ENCODE data around the gene CHST4.
"Not testable (repeated sequence)": the region's sequence is repeated elsewhere in the genome, so short reads cannot be mapped to it uniquely, and the experiment has no call there.

CHST4 gene

DNA sequence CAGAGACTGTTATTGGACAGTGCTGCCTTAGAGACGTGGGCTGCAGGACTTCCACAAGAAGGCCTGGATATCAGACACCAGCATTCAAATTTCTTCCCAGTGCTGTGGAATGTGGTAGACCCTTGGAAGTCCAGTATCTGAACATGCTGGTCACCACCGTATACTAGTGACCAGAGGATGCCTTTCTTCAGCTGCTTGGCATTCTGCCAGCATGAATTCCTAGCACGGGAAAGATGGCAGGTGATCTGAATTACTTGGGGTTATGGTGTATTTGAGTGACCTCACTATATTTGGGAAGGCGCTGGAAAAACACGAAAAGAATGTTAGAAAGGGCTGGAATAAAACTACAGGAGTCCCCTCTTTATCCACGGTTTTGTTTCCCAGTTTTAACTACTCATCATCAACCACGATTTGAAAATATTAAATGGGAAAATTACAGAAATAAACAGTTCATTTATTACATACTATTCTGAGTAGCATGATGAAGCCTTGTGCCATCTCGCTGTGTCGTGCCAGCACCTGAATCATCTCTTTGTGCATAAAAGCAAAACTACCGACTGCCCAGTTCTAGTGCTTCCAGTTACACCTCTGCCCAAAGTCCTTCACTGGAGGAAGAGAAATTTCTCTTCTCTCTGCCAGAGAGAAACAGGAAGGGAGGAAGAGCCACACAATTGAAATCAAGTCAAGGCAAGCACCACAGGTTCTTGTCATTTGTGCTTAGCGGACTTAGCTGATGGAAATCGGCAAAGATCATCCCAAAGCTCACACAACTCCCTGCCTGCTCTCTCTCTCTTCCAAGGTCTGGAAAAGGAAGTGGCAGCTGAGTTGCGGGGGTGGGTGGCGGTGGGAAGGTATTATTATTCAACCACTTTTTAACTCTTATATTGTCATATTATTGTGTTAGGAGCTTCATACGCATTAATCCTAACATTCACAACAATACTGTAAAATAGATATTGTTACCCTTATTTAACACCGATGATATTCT is 1.4 kb upstream of the CHST4 start:
- DNase-seq = no peak

DNA sequence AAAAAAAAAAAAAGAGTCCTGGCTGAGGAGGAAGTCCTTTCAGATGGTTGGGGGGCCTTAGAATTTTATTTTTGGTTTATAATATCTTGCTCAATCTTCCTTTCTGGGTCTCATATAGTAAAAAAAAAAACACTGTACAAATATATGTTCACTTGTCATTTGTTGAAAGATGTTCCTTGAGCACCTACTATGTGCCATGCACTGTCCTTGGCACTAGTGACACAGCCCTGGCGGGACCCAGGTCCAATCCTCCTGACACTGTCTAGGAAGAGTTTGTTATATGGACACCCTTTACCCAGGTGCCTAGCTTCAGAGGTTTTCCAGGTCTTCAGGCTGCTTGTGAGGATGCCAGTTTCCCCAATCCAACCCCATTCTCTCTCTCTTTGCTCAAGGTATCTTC is 2.0 kb downstream of the CHST4 start:
- no peak for DNase-seq

DNA sequence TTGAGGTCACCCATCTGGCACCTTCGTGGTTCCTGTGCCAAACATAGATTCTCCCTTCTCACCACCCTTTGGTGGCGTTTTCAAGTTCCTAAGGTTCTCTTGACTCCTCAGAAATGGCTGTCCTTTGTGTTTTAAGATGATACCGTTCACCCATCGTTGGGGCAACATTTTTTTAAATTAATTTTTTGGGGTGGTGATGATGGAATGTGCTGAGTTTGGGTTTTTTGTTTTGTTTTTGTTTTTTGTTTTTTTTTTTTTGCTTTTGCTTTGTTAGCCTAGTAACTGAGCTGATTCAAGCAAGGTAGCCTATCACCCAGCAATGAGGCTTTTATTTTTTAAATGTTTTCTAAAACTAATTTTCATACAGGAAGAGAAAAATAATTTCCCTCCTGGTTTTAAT is 2.6 kb downstream of the CHST4 start:
- no peak for DNase-seq

DNA sequence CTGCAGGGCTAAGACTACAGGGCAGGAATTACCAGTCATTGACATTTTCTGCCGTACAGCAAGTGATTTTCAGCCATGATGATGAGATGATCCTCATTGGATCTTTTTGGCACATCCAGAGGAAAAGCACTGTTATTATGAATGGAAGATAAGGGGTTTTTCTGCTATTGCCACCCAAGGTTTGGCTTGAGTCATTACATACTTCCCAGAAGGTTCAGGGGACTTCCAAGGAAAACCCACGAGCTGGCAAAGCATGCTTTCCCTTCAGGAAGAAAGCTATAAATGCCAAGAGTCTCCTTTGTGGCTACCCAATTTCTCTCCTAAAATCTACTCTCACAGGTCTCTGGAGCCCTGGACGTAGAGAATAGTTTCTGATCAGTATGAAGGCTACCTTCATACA is 6.1 kb downstream of the CHST4 start:
- DNase-seq = no peak

DNA sequence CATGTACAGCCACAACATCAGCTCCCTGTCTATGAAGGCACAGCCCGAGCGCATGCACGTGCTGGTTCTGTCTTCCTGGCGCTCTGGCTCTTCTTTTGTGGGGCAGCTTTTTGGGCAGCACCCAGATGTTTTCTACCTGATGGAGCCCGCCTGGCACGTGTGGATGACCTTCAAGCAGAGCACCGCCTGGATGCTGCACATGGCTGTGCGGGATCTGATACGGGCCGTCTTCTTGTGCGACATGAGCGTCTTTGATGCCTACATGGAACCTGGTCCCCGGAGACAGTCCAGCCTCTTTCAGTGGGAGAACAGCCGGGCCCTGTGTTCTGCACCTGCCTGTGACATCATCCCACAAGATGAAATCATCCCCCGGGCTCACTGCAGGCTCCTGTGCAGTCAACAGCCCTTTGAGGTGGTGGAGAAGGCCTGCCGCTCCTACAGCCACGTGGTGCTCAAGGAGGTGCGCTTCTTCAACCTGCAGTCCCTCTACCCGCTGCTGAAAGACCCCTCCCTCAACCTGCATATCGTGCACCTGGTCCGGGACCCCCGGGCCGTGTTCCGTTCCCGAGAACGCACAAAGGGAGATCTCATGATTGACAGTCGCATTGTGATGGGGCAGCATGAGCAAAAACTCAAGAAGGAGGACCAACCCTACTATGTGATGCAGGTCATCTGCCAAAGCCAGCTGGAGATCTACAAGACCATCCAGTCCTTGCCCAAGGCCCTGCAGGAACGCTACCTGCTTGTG is 10.7 kb downstream of the CHST4 start:
- DNase-seq = no peak

DNA sequence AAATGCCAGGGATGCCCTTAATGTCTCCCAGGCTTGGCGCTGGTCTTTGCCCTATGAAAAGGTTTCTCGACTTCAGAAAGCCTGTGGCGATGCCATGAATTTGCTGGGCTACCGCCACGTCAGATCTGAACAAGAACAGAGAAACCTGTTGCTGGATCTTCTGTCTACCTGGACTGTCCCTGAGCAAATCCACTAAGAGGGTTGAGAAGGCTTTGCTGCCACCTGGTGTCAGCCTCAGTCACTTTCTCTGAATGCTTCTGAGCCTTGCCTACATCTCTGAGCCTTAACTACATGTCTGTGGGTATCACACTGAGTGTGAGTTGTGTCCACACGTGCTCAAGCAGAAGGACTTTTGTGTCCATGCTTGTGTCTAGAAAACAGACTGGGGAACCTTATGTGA is 11.4 kb downstream of the CHST4 start:
- DNase-seq = peak; percentile 16

DNA sequence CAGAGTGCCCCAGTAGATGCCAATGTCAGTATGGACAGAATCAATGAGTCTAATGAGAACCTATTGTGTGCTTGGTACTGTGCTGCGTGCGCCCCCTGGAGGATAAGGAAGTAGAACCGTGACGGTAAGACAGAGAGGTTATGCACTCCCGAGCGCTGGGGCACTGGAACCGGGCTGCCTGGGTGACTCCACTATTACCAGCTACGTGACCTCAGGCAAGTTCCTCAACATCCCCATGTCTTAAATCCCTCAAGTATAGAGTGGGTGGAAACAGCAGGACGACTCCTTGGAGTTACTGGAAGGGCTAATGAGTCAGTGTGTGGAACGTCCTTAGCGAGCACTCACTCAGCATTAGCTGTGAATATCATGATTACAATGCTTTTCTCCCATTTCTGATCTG is 16.2 kb downstream of the CHST4 start:
- no peak for DNase-seq

DNA sequence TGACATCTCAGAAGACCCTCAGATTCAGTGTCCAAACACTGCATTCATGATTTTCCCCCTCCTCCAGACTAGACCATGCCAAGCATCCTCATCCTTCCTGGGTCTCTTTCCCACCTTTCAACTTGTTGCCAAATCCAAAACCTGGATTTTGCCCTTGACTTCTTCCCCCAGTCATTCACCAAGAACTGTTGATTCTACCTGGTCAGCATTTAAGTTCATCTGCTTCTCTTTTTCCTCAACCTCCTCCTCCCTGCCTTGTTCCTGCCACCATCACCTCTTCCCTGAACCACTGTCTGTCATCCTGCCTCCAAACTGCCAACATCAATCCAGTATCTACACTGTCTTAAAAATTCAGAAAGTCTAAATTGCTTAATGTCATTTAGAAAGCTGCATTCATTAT is 20.9 kb downstream of the CHST4 start:
- DNase-seq = no peak

DNA sequence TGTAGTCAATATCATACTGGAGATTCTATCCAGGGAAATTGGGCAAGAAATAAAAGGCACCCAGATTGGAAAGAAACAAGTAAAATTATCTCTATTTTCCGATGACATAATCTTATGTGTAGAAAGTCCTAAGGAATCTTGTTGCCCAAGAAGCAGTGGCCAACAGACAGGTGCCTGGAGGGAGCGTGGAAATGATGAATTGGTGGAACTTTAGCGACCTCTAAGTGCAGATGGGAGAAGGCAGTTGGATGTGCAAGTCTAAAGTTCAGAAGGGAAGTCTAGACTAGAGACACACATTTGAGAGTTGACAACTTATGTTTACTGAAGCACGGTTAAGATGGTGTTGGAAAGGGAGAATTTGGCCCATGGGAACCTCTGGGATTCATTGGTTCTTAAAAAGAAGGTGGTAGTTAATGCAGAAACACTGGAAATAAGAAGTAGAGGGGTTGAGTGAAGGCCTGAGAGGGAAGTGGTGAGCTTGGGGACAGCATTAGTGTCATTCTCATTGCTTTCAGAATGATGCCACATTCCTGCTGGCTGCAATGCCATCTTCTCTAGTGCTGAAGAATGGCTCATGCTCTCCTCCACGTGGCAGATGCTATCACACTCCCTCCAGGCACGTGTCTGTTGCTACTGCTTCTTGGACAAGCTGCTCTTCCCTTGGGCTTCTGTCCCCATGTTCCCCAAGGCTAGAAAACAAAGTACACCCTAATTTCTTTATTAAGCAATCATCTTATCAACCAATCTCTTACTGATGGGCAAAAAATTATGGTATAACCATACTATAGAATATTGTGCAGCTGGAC is 26.7 kb downstream of the CHST4 start:
- no peak for DNase-seq

DNA sequence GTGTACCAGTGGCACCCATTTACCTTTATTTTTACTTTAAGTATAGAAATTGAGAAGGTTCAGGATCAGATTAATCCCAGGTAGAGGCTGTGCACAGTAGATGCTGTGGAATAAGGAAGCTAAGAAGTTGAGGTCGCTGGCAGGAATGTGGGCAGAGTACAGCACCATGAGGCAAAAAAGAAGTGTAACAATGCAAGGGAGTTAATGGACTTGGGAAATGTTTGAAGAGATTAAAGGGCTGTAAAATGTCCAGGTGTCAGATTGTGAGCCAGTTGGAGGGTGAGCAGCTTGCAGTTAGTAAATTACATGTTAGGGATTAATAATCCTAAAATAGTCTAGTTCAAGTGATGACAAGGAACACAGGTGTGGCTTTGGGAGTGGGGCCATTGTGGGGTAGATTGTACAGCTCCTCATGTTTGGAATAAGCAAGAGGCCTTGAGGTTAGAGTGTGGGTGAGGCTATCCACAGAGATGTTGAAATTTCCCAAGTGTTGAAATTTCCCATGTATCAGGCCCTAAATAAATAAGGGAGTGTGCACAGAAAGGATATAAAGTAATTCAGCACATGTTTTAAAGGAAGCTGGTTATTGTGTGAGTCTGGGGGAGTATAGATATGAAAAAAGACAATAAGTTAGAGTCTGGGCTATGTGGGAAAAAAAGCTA is 29.1 kb downstream of the CHST4 start:
- no peak for DNase-seq

DNA sequence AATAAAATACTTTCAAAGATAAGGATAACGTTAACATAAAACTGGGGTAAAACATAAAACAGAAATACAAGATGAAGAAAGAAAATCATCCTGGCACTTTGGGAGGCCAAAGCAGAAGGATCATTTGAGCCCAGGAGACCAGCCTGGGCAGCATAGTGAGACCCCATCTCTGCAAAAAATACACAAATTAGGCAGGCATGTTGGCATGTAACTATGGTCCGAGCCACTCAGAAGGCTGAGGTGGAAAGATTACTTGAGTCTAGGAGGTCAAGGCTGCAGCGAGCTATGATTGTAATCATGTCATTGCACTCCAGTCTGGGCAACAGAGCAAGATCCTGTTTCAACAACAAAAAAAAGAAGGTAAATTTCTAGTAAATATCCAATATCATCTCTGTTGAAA is 31.1 kb downstream of the CHST4 start:
- DNase-seq = no peak

DNA sequence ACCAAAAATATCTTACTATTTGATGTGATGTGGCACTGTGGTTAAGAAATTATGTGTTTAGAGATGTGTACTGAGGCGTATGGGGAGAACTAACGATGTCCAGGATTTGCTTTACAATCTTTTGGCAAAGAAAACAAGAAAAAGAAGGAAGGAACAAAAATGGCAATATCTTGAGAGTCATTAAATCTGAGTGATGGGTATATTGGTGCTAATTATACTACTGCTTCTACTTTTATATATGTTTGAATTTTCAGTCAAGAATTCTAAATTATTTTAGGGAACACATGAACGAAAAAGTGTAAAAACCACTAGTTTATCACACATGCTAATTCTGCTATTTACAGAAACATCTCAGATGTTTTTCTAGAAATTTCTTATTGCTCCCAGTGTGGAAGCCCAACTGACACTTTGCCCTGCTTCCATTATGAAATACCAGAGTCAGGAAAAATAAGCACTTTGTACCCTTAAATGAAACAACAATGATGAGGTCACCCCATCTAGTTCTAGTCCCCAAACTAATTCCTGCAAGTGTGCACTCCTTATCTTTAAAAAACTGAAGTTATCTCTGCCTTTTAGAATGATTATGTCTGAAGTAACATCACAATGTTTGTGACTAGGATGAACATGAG is 31.8 kb downstream of the CHST4 start:
- DNase-seq = no peak

DNA sequence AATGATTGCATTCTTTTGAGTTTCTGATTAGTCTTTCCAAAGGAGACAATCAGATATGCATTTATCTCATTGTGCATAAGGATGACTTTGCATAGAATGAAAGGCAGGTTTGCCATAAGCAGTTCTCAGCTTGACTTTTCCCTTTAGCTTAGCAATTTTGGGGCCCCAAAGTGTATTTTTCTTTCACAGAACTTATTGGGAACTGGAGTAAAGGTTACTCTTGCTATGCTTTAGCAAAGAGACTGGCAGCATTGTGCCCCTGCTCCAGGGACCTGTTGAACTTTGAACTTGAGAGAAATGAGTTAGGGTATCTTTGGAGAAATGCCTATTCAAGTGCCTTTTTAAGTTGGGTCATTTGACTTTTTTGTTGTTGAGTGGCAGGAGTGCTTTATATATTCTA is 33.6 kb downstream of the CHST4 start:
- no peak for DNase-seq

DNA sequence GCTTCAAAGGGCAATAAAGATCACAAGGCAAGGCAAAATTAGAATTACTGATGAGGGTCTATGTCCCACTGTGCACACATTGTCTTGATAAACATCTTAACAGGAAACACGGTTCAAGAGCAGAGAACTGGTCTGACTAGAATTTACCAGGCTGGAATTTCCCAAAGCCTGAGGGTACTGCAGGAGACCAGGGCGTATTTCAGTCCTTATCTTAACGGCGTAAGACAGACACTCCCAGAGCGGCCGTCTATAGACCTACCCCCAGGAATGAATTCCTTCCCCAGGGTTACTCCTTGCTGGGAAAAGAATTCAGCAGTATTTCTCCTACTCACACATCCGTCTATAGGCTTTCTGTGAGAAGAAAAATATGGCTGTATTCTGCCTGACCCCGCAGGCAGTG is 35.7 kb downstream of the CHST4 start:
- not testable (repeated sequence) for DNase-seq

DNA sequence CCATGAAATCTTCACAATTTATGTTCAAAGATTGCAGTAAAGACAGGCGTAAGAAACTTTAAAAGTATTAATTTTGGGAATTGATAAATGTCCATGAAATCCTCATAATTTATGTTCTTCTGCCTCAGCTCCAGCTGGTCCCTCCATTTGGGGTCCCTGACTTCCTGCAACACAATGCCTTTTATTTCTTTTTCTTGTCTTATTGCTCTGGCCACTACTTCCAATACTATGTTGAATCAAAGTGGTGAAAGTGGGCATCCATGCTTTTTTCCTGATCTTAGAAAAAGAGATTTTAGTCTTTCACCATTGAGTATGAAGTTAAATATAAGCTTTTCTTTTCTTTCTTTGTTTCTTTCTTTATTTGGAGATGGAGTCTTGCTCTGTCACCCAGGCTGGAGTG is 36.3 kb downstream of the CHST4 start:
- DNase-seq = no peak

DNA sequence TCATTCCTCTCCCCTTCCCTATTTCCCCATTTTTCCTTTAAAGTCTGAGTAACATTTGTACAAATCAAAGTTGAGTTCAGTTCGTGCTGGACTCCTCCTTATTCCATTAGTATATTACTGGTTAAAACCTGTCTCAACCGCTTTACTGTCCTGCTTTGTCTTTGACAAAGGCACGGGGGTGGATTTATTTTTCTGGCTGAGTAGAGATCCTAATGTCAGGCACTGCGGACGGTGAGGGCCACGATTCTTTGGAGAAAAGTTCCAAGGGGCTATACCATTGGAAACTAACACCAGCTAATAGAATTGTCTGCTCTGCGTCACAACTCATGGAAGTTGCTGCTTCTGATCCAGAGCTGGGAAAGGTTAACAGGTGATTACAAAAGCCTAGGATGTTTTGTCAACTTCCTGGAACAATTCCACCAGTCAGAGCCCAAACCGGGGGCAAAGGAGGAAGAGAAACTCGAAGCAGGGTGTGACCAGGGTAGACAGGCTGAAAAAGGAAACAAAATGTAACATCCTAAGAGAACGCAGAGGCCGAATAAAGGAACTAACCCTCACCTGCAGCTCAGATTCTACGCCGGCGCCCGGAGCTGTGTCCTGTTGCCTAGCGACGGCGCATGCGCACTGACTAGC is 38.2 kb downstream of the CHST4 start:
- DNase-seq = no peak

DNA sequence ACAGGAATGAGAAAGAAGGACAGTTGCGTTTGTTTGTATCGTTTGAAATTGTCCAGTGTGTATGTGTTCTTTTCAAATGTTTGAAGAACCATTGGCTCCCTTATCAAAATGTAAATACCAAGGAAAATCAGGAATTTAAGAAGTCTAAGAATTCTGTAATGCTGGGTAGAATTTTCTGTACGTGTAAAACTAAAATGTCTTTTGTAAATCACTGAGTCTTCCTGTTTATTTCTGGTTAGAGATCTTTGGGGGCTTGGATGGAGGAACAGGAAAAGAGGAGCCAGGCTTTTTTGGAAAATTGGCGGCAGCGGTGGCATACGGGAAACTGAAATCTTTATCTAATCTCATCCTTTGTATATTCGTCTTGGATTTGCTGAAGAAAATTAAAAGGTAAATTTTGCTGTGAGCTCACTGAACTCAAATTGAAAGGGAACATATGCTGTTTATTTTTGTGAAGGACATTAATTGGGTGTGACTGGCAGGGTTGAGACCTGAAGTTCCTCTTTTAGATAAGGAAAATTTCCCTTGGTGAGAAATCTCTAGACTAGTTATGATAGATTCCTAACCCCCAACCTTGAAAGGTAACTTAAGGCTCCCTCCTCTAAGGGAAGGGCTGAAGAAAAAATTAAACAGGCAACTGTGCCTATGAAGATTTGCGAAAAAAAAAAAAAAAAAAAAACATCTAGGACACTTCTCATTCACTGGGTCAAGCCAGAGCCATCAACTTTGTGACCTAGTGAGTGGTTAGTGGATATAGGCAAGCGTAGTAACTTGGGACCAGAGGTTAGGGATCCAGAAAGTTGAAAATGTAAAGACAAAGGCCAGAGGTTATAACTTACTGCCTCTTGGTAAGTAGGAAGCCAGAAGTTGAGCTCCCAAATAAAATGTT is 39.8 kb downstream of the CHST4 start:
- DNase-seq = no peak

DNA sequence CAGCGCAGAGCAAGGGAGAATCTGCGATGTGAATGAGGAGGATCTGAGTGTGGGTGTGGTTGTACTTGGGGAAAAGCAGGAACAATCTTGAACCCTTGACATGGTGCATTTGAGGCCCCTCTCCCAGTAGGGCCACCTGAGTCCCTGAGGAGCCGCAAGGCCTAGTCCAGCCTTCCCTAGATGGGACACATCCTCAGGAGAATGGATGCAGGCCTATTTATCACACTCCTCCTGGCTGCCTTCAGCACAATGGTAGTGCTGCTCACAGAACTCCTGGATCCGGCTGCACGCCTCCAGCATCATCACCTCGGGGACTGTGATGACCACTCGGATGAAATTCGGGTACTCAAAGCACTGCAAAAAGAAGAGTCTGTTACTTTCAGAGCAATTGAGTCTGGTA is 41.7 kb downstream of the CHST4 start:
- no peak for DNase-seq

DNA sequence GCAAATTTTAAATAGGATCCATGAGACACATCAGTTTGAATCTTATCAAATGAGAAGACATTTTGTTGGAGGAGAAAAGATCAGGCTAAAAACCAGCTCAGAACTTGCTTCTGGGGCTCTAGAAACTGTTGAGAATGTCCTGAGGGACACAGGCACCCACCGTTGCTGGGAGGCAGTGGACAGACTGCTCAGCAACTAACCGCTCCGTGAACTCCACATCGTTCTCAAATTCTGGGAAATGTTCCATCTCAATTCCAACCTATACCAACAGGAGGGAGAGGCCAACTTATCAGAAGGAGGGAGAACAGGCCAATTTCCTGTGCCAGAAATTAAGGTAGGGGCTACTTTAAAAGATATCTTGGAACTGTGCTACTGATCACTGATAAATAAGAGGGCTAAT is 42.3 kb downstream of the CHST4 start:
- no peak for DNase-seq

DNA sequence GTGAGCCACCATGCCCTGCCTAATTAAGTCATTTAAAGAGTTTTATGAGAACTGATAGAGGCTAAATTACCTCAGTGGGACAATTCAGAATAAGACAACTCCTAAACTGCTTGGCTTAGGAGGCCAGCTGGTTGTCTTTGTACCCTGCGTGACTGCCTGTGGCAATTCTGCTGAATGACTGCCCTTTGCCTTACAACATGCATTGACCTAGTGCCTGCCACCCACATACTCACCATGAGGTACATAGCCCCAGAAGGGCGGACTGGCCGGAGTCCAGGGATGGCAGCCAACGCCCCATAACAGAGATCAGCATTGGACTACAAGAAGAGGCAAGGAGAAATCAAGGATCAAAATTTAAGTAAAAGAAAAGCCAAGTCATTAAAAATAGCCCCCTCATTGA is 43.4 kb downstream of the CHST4 start:
- no peak for DNase-seq

DNA sequence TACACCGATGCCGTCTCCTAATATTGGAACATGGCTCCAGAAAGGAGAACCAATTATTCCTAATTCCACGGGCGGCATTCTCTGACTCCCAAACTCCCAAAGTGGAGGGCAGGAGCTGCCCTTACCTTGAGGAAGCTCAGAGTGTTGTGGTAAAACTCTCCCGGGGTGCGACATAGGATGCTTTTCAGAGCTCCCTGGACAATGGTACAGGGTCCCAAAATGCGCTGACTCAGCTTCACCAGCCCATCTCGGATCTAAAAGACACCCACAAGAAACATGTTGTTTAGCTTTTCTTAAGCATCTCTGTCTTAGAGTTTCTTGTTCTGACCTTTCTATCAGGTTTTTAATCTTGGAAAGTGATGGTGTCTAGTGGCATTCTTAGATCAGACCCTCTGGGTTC is 43.9 kb downstream of the CHST4 start:
- no peak for DNase-seq

Data from NCI-H345 (cell line).